ENCODE results near the gene STPG2.

DNA sequence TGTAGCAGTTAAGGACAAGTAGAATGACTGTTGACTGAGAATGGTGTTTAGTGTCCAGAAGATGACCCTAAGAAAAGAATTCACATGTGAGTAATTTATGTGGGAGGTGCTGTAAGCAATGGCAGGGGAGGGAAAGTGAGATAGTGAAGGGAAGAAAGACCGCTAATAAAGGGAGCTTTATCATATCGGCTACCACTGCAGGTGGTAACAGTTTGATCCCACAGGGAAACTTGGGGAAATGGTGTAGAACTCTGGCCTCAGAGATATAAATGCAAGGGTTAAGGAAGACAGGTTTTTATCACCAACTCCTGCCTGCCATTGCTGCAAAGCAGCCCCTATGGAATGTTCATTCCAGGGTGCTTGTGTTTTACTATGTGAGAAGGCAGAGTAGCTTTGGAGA is 489.6 kb downstream of the STPG2 start:
- no peak for TF ChIP-seq POLR2A (IDR thresholded peaks at IDR 0.05)
- TF ChIP-seq, protein P1, sequence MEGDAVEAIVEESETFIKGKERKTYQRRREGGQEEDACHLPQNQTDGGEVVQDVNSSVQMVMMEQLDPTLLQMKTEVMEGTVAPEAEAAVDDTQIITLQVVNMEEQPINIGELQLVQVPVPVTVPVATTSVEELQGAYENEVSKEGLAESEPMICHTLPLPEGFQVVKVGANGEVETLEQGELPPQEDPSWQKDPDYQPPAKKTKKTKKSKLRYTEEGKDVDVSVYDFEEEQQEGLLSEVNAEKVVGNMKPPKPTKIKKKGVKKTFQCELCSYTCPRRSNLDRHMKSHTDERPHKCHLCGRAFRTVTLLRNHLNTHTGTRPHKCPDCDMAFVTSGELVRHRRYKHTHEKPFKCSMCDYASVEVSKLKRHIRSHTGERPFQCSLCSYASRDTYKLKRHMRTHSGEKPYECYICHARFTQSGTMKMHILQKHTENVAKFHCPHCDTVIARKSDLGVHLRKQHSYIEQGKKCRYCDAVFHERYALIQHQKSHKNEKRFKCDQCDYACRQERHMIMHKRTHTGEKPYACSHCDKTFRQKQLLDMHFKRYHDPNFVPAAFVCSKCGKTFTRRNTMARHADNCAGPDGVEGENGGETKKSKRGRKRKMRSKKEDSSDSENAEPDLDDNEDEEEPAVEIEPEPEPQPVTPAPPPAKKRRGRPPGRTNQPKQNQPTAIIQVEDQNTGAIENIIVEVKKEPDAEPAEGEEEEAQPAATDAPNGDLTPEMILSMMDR (IDR thresholded peaks at IDR 0.05) = no peak
